HepG2 (cell line): ENCODE results near the gene GJB1. TPM values are rescaled to one million over a fixed set of nuclear protein-coding genes. Genes with fewer than 3 reads are reported as not detected.

Source experiments
- ATAC-seq: fragments of 200-7000 bp; cut with Tn5 transposase; 3 replicates; pipeline ENCODE4 v1.9.1; 2020; ENCODE audit warnings: mild to moderate bottlenecking, moderate library complexity
- BruUV-seq: library from RNA; stranded (reverse); fragments of 400-500 nt; replicated peaks from 2 replicates; lab custom pipeline; 2021; lab: Mats Ljungman, UMichigan
- CTCF ChIA-PET: fragments of 300-600 bp; formaldehyde crosslinking; extraction: SDS; loops from one replicate; lab custom pipeline; 2021; ENCODE audit warnings: low total read pairs, inconsistent platforms, low intra/inter-chr PET ratio; lab: Yijun Ruan, JAX
- POLR2A ChIA-PET: fragments of 350-600 bp; sonication (Branson Sonifier 250); formaldehyde crosslinking; loops from one replicate; lab custom pipeline; 2020; ENCODE audit warnings: antibody characterized with exemption, inconsistent platforms; lab: Yijun Ruan, JAX
- DNase-seq: peaks from one replicate; pipeline ENCODE4 v3.0.0-alpha.2; 2015; ENCODE audit warnings: low spot score
- FAIRE-seq: peaks from 3 replicates; lab custom pipeline; 2011; peaks lifted over from hg19 to GRCh38; lab: Jason Lieb, UNC
- H2AFZ ChIP-seq: one replicate; pipeline ENCODE4 v1.6.1; 2011; ENCODE audit warnings: low read length, inconsistent platforms
- H3K27ac ChIP-seq: fragments of 300-600 bp; 3 replicates; pipeline ENCODE4 v1.8.0; 2011; ENCODE audit warnings: mixed run types, mild to moderate bottlenecking, mixed read lengths, low read length, inconsistent platforms; ENCODE audit not compliant: insufficient read depth; ENCODE audit errors: extremely low read length
- H3K27me3 ChIP-seq, 2 experiments: fragments of 200-600 bp in 1 of 2; 2 replicates in 1 of 2; 3 replicates in 1 of 2; pipeline versions ENCODE4 v1.6.0 to v1.8.0; 2011; ENCODE audit warnings: low read length in 2 of 2, mild to moderate bottlenecking in 2 of 2, moderate library complexity in 2 of 2, inconsistent platforms in 1 of 2; ENCODE audit not compliant: insufficient read depth in 2 of 2, control insufficient read depth in 1 of 2
- H3K36me3 ChIP-seq, 2 experiments: fragments of 200-600 bp in 1 of 2; replicated peaks in 1 of 2; 2 replicates in 1 of 2; 3 replicates in 1 of 2; pipeline versions ENCODE4 v1.5.1 to v1.8.0; 2011; ENCODE audit warnings: low read length in 2 of 2, inconsistent platforms in 1 of 2; ENCODE audit not compliant: insufficient read depth in 2 of 2, control insufficient read depth in 1 of 2
- H3K4me1 ChIP-seq: 2 replicates; pipeline ENCODE4 v1.5.1; 2012; ENCODE audit warnings: low read length, inconsistent platforms; ENCODE audit not compliant: insufficient read depth
- H3K4me2 ChIP-seq: 2 replicates; pipeline ENCODE4 v1.6.0; 2011; ENCODE audit warnings: low read depth, low read length, inconsistent platforms
- H3K4me3 ChIP-seq, 3 experiments: fragments of 200-600 bp in 1 of 3; sonication (generic), shearing (Covaris generic) in 1 of 3; replicated peaks in 1 of 3; 2 replicates each; pipeline ENCODE4 v1.5.1; 2011 to 2016; ENCODE audit warnings: low read length in 3 of 3, inconsistent platforms in 2 of 3, low read depth in 2 of 3, mild to moderate bottlenecking in 2 of 3, control low read depth in 1 of 3, mixed read lengths in 1 of 3; ENCODE audit not compliant: insufficient read depth in 1 of 3
- H3K79me2 ChIP-seq: one replicate; pipeline ENCODE4 v1.6.1; 2011; ENCODE audit warnings: low read length, inconsistent platforms; ENCODE audit not compliant: insufficient read depth
- H3K9ac ChIP-seq: 2 replicates; pipeline ENCODE4 v1.6.0; 2011; ENCODE audit warnings: mild to moderate bottlenecking, low read depth, low read length, inconsistent platforms; ENCODE audit not compliant: insufficient read depth
- H3K9me3 ChIP-seq: 2 replicates; pipeline ENCODE4 v1.5.1; 2012; ENCODE audit warnings: mild to moderate bottlenecking, low read length
- H4K20me1 ChIP-seq: 2 replicates; pipeline ENCODE4 v1.6.0; 2011; ENCODE audit warnings: inconsistent platforms, mild to moderate bottlenecking, low read length, moderate library complexity; ENCODE audit not compliant: insufficient read depth
- CREB1 ChIP-seq, 2 experiments: fragments of 450-650 bp in 1 of 2; IDR thresholded peaks; 2 replicates each; pipeline ENCODE4 v1.6.1; 2016 to 2017; ENCODE audit warnings: control low read depth in 1 of 2, mild to moderate bottlenecking in 1 of 2, missing compliant biosample characterization in 1 of 2, missing genetic modification characterization in 1 of 2
- FOSL1 ChIP-seq: sonication (generic); formaldehyde crosslinking; IDR thresholded peaks from 2 replicates; pipeline ENCODE4 v1.9.0; 2021; ENCODE audit warnings: missing genetic modification reagents, borderline replicate concordance
- IRF9 ChIP-seq: sonication (generic); formaldehyde crosslinking; IDR thresholded peaks from 2 replicates; pipeline ENCODE4 v1.8.0; 2022; ENCODE audit warnings: missing genetic modification reagents, mild to moderate bottlenecking, borderline replicate concordance
- KMT2B ChIP-seq: IDR thresholded peaks from 2 replicates; pipeline ENCODE4 v1.6.1; 2016; ENCODE audit warnings: missing genetic modification reagents, missing compliant biosample characterization
- LRRFIP1 ChIP-seq: sonication (generic); formaldehyde crosslinking; conservative IDR thresholded peaks from 2 replicates; pipeline ENCODE4 v1.4.0; 2020; ENCODE audit warnings: missing genetic modification reagents
- MATR3 ChIP-seq: sonication (generic); formaldehyde crosslinking; IDR thresholded peaks from 2 replicates; pipeline ENCODE4 v1.4.0; 2020; ENCODE audit warnings: missing genetic modification reagents
- NCOR1 ChIP-seq: fragments of 200-600 bp; sonication (generic); IDR thresholded peaks from 2 replicates; pipeline ENCODE4 v1.7.0; 2017; ENCODE audit warnings: antibody characterized with exemption, low read length, borderline replicate concordance
- PBX3 ChIP-seq: sonication (generic); formaldehyde crosslinking; IDR thresholded peaks from 2 replicates; pipeline ENCODE4 v1.8.1; 2023; ENCODE audit warnings: missing genetic modification reagents, inconsistent platforms, borderline replicate concordance
- PHB2 ChIP-seq: fragments of 450-650 bp; IDR thresholded peaks from 2 replicates; pipeline ENCODE4 v1.6.1; 2018; ENCODE audit not compliant: partially characterized antibody
- RFX5 ChIP-seq: IDR thresholded peaks from 2 replicates; pipeline ENCODE4 v1.6.1; 2011; ENCODE audit warnings: low read depth, low read length, improper control_type of control experiment
- TBP ChIP-seq: sonication (generic); formaldehyde crosslinking; IDR thresholded peaks from 2 replicates; pipeline ENCODE4 v1.5.0; 2020; ENCODE audit warnings: missing genetic modification reagents
- U2AF2 ChIP-seq: fragments of 200-400 bp; formaldehyde crosslinking; IDR thresholded peaks from 2 replicates; pipeline ENCODE4 v1.6.1; 2017; ENCODE audit warnings: low read depth, mild to moderate bottlenecking, low read length
- ZBTB42 ChIP-seq: sonication (generic); formaldehyde crosslinking; IDR thresholded peaks from 2 replicates; pipeline ENCODE4 v1.5.0; 2020; ENCODE audit warnings: mild to moderate bottlenecking, missing genetic modification reagents
- ZBTB8A ChIP-seq: sonication (generic); formaldehyde crosslinking; IDR thresholded peaks from 2 replicates; pipeline ENCODE4 v1.4.0; 2020; ENCODE audit warnings: mild to moderate bottlenecking, low read depth, missing genetic modification reagents, borderline replicate concordance
- ZKSCAN1 ChIP-seq: fragments of 150-350 bp; IDR thresholded peaks from 2 replicates; pipeline ENCODE4 v1.6.1; 2014; ENCODE audit warnings: low read length
- ZNF569 ChIP-seq: sonication (generic); formaldehyde crosslinking; IDR thresholded peaks from 2 replicates; pipeline ENCODE4 v1.5.0; 2020; ENCODE audit warnings: mild to moderate bottlenecking, missing genetic modification reagents, moderate library complexity, borderline replicate concordance
- ZNF703 ChIP-seq: sonication (generic); formaldehyde crosslinking; IDR thresholded peaks from 2 replicates; pipeline ENCODE4 v1.5.1; 2020; ENCODE audit warnings: missing genetic modification reagents, mild to moderate bottlenecking, moderate library complexity, borderline replicate concordance
- ZNF772 ChIP-seq: sonication (generic); formaldehyde crosslinking; IDR thresholded peaks from 2 replicates; pipeline ENCODE4 v1.5.0; 2020; ENCODE audit warnings: mild to moderate bottlenecking, missing genetic modification reagents
- ZNF780A ChIP-seq: sonication (generic); formaldehyde crosslinking; IDR thresholded peaks from 2 replicates; pipeline ENCODE4 v1.8.0; 2022; ENCODE audit warnings: mild to moderate bottlenecking, missing genetic modification reagents, moderate library complexity
- WGBS: methylation state at CpG from one replicate; pipeline ENCODE4 v1.1.6; 2017; ENCODE audit warnings: low lambda C conversion rate; 5-methylcytosine and 5-hydroxymethylcytosine counted together
- in situ Hi-C: cut with HindIII; loops from 2 replicates; pipeline ENCODE4 v1.10.0; 2017; ENCODE audit warnings: low pct_unique_long_range_greater_than_20kb; ENCODE audit not compliant: extremely low pct_ligation_motif_present
- intact Hi-C: fragments of 100-400 bp; cut with micrococcal nuclease; formaldehyde crosslinking; loops from one replicate; pipeline ENCODE4 v1.10.0; 2022; ENCODE audit not compliant: unreplicated experiment
- polyA plus RNA-seq, 8 experiments: library from polyadenylated mRNA; depleted of rRNA in 3 of 8; stranded (reverse) in 7 of 8; unstranded in 1 of 8; fragments of >200 nt; fragmentation: Illumina TruSeq in 4 of 8; extraction: Trizol in 4 of 8; gene quantifications; 2 replicates each; pipeline versions ENCODE4 v1.2.1 to v1.2.3, GENCODE V29; 2011 to 2016; ENCODE audit warnings: low read depth in 4 of 8, missing spikeins in 1 of 8, mixed read lengths in 1 of 8; ENCODE audit not compliant: insufficient read depth in 1 of 8
- total RNA-seq, 5 experiments: library from RNA; depleted of rRNA; stranded (reverse); fragments of >200 nt; fragmentation: Illumina TruSeq; extraction: Trizol; gene quantifications; 2 replicates each; pipeline ENCODE4 v1.2.3, GENCODE V29; 2016; ENCODE audit warnings: low read depth in 1 of 5

The GJB1 gene
- total and polyA plus RNA-seq, 2 of the 13 experiments (the other 11 are each of a cell fraction or from before 2014, with no cell fraction given), result 111 to 161 TPM

- TF ChIP-seq ZNF780A (CRISPR knock-in tag), result no peak
- no peak for TF ChIP-seq ZNF772 (CRISPR knock-in tag)
- no peak for TF ChIP-seq U2AF2
- TF ChIP-seq CREB1 (IDR thresholded peaks at IDR 0.05), result no peak
- no peak for TF ChIP-seq CREB1 (CRISPR knock-in tag; IDR thresholded peaks at IDR 0.05)
- no peak for TF ChIP-seq PHB2
- TF ChIP-seq TBP, result no peak
- TF ChIP-seq ZKSCAN1, result no peak
- TF ChIP-seq MATR3 (CRISPR knock-in tag), result no peak
- no peak for TF ChIP-seq ZNF703 (CRISPR knock-in tag)
- TF ChIP-seq ZNF569 (CRISPR knock-in tag), result no peak
- TF ChIP-seq KMT2B (CRISPR knock-in tag), result no peak
- TF ChIP-seq LRRFIP1 (CRISPR knock-in tag), result no peak
- no peak for TF ChIP-seq IRF9 (CRISPR knock-in tag)
- no peak for TF ChIP-seq RFX5
- TF ChIP-seq FOSL1 (CRISPR knock-in tag), result no peak
- TF ChIP-seq ZBTB8A, result no peak
- no peak for TF ChIP-seq PBX3 (CRISPR knock-in tag)
- TF ChIP-seq NCOR1, result no peak
- TF ChIP-seq ZBTB42 (CRISPR knock-in tag), result no peak
- in situ Hi-C loops (no loop called here), intact Hi-C loops (loop anchor here (5.0 kb wide), 3 partner anchors 36 to 84 kb away; partner anchors contain the start of genes FOXO4 and ZMYM3)
- ATAC-seq (no peak), FAIRE-seq (no peak), DNase-seq (no peak)
- CTCF ChIA-PET, result no interaction called here
- no peaks in the 10 kb centered on the region for H3K36me3 ChIP-seq
- H3K4me3 ChIP-seq, result peak overlapping the region in 2 of 3 experiments; percentile 34 to 40; a peak in 3 of 6 replicates
- BruUV-seq, result no TSS peak
- H3K27me3 ChIP-seq, result no peaks in the 10 kb centered on the region
- peak overlapping the region; percentile 64 for H3K9ac ChIP-seq
- H4K20me1 ChIP-seq, result no peaks in the 10 kb centered on the region
- POLR2A ChIA-PET, result interaction anchor here (1.0 to 5.2 kb wide), 11 partner anchors 14 to 212 kb away, joined by 3 to 68 read pairs (median 25); partner anchors contain the start of genes GJB1, ITGB1BP2, MED12 and NONO
- peaks cover 65% of the 10 kb centered on the region for H3K4me1 ChIP-seq
- H3K27ac ChIP-seq, result peak overlapping the region; percentile 78
- 60% methylated on average over 6 of the region's 10 CpGs for WGBS
- H2AFZ ChIP-seq, result no peak overlapping the region
- peak overlapping the region; percentile 61 for H3K4me2 ChIP-seq
- no peaks in the 10 kb centered on the region for H3K79me2 ChIP-seq
- H3K9me3 ChIP-seq, result no peaks in the 10 kb centered on the region
Measured at GRCh38 chrX:71181558-71181909, 41.5 kb upstream of the GJB1 start.
